ENCODE results near the gene ANGEL2.

ANGEL2 gene, protein sequence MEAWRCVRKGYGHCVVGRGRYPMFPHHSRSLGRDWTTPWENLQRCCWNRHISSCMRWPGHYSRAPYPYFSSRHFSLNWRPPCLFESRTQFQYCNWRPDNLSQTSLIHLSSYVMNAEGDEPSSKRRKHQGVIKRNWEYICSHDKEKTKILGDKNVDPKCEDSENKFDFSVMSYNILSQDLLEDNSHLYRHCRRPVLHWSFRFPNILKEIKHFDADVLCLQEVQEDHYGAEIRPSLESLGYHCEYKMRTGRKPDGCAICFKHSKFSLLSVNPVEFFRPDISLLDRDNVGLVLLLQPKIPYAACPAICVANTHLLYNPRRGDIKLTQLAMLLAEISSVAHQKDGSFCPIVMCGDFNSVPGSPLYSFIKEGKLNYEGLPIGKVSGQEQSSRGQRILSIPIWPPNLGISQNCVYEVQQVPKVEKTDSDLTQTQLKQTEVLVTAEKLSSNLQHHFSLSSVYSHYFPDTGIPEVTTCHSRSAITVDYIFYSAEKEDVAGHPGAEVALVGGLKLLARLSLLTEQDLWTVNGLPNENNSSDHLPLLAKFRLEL

DNA sequence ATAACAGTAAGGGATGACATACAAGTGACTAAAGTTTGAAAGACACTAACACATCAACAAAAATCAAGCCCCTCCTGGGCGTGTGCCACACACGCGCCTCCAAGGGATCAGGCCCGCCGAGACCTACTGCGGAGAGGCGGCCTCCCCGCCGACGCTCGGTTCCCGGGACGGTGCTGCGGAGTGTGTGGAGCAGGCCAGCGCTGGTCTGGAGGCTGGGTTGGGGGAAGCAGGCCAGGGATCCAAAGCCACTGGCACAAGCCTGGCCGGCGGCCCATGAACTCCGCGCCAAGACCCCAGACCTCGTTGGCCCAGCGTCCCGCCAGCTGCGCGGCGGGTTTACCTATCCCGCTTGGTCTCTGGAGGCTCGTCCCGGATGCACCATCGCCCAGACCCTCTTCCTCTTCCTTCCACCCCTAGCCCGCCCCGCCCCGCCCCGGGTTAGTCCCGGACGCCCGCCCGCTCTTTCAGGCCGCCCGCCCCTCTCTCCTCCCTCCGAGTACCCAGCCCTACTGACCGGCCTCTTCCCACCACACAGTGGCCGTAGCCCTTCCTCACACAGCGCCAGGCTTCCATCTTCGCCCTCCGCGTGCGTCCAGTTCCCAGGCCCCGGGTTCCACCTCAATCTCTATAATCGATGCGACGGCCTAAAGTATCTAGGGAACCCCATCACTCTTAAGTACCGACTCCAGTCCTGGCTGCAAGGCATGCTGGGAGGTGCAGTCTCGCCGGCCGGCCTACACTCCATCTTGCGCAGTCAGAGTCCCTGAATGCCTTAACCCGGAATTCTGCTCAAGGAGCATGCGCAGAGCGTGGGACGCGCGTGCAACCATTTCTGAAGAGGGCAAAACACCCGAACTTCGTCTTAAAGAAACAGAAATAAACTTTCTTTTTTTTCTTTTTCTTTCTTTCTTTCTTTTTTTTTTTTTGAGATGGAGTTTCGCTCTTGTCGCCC lies at the start of gene ANGEL2:
TSS of gene ANGEL2 (minus strand) at position 769 of the 952 bp plus-strand sequence. CDS start at position 573, 196 bp downstream.
- Mint-ChIP-seq H3K4me1 (ENCODE audit: low read depth) (peaks cover 21% of the 10 kb centered on the region), H3K4me3 (peak within 1 kb of the TSS; percentile 98), H3K9me3 (no peaks in the 10 kb centered on the region), H3K27me3 (no peaks in the 10 kb centered on the region), H3K27ac (peak within 1 kb of the TSS; percentile 98), H3K36me3 (ENCODE audit: low read depth) (peaks cover 35% of the 10 kb centered on the region)
- intact Hi-C loops (cut with micrococcal nuclease), result loop anchor here (1.0 kb wide), 2 partner anchors 36 to 157 kb away; partner anchors contain the start of genes FLVCR1 and RPS6KC1

- Mint-ChIP-seq H3K27ac (no peak overlapping the region), H3K4me1 (ENCODE audit: low read depth) (peaks cover 9% of the 10 kb centered on the region), H3K9me3 (peaks cover 9% of the 10 kb centered on the region), H3K36me3 (ENCODE audit: low read depth) (peaks cover 6% of the 10 kb centered on the region), H3K27me3 (no peaks in the 10 kb centered on the region), H3K4me3 (no peak overlapping the region)
- intact Hi-C loops (cut with micrococcal nuclease), result no loop called here
Observed at GRCh38 chr1:213061263-213061662, 45.6 kb upstream of the ANGEL2 start.

DNA sequence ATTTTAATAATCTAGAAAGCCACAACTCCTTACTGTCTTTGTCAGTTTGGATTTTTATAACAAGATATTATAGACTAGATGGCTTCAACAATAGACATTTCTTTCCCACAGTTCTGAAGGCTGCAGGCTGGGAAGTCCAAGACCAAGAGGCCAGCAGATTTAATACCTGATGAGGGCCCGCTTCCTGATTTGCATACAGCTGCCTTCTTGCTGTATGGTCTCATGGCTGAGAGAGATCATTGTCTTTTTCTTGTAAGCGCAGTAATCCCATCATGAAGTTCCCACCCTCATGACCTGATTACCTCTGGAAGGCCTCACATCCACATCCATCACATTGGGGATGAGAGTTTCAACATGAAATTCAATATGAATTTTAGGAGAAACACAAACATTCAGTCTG lies 45.2 kb upstream of the ANGEL2 start:
- Mint-ChIP-seq H3K27me3 (no peaks in the 10 kb centered on the region), H3K4me3 (no peak overlapping the region), H3K4me1 (ENCODE audit: low read depth) (peaks cover 5% of the 10 kb centered on the region), H3K27ac (no peak overlapping the region), H3K9me3 (peaks cover 9% of the 10 kb centered on the region), H3K36me3 (ENCODE audit: low read depth) (peaks cover 6% of the 10 kb centered on the region)
- intact Hi-C loops (cut with micrococcal nuclease), result no loop called here

DNA sequence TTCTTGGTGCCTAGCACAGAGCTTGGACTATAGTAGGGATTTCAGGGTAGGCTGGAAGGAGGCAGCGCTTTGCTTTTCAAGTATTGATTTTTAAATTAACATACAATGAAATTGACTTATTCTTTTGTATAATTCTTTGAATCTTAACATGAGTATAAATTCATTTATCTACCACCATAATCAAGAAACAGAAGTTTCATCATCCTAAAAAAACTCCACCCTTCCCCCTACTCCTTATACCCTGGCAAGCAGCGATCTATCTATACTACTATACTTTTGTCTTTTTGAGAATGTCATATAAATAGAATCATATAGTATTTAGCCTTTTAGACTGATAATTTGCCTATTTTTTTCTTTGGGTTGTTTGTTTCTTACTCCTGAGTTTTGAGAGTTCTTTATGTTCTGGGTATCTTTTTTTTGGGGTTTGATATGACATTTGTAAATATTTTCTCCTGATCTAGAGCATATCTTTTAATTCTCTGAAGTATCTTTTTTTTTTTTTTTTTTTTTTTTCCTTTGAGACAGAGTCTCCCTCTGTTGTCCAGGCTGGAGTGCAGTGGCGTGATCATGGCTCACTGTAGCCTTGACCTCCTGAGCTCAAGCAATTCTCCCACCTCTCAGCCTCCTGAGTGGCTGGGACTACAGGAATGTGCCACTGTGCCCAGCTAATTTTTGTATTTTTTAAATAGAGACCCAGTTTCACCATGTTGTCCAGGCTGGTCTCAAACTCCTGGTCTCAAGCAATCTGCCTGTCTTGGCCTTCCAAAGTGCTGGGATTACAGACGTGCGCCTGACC lies 41.8 kb upstream of the ANGEL2 start:
- Mint-ChIP-seq H3K9me3 (peaks cover 9% of the 10 kb centered on the region), H3K4me3 (no peak overlapping the region), H3K27me3 (no peaks in the 10 kb centered on the region), H3K27ac (no peak overlapping the region), H3K36me3 (ENCODE audit: low read depth) (peaks cover 12% of the 10 kb centered on the region), H3K4me1 (ENCODE audit: low read depth) (peaks cover 19% of the 10 kb centered on the region)
- intact Hi-C loops (cut with micrococcal nuclease), result no loop called here

DNA sequence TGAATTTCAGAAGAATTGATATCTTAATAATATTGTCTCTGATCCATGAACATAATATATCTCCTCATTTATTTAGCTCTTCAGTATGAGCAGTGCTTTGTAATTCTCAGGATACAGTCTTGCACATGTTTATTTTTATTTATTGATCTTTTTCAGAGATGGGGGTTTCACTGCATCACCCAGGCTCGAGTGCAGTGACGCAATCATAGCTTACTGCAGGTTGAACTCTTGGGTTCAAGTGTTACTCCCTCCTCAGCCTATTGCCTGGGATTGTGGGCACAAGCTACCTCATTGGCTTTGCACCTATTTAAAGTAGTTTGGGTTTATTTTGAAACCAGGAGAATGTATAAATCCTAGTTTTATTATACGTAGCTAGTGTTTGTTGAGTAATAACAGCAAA lies 40.1 kb upstream of the ANGEL2 start:
- Mint-ChIP-seq H3K9me3 (peaks cover 9% of the 10 kb centered on the region), H3K27me3 (no peaks in the 10 kb centered on the region), H3K36me3 (ENCODE audit: low read depth) (peaks cover 22% of the 10 kb centered on the region), H3K4me1 (ENCODE audit: low read depth) (peaks cover 22% of the 10 kb centered on the region), H3K27ac (no peak overlapping the region), H3K4me3 (no peak overlapping the region)
- intact Hi-C loops (cut with micrococcal nuclease), result no loop called here

- Mint-ChIP-seq H3K4me3 (no peak overlapping the region), H3K9me3 (peaks cover 17% of the 10 kb centered on the region), H3K4me1 (ENCODE audit: low read depth) (peaks cover 30% of the 10 kb centered on the region), H3K27me3 (no peaks in the 10 kb centered on the region), H3K36me3 (ENCODE audit: low read depth) (peaks cover 25% of the 10 kb centered on the region), H3K27ac (no peak overlapping the region)
- intact Hi-C loops (cut with micrococcal nuclease), result no loop called here
Observed at GRCh38 chr1:213054733-213055591, 39.3 kb upstream of the ANGEL2 start.

GRCh38 chr1:213054142-213054541 lies 38.5 kb upstream of the ANGEL2 start:
- Mint-ChIP-seq H3K27me3 (no peaks in the 10 kb centered on the region), H3K4me3 (no peak overlapping the region), H3K4me1 (ENCODE audit: low read depth) (peaks cover 36% of the 10 kb centered on the region), H3K36me3 (ENCODE audit: low read depth) (peaks cover 21% of the 10 kb centered on the region), H3K27ac (no peak overlapping the region), H3K9me3 (peaks cover 14% of the 10 kb centered on the region)
- intact Hi-C loops (cut with micrococcal nuclease), result no loop called here

- Mint-ChIP-seq H3K27me3 (no peaks in the 10 kb centered on the region), H3K4me3 (no peak overlapping the region), H3K27ac (no peak overlapping the region), H3K36me3 (ENCODE audit: low read depth) (peaks cover 19% of the 10 kb centered on the region), H3K4me1 (ENCODE audit: low read depth) (peaks cover 41% of the 10 kb centered on the region), H3K9me3 (peaks cover 10% of the 10 kb centered on the region)
- intact Hi-C loops (cut with micrococcal nuclease), result no loop called here
Observed at GRCh38 chr1:213053455-213053854, 37.8 kb upstream of the ANGEL2 start.

- intact Hi-C loops (cut with micrococcal nuclease), result loop anchor here (1.0 kb wide), 1 partner anchor 37 kb away; the partner anchor contains the start of gene ANGEL2
- Mint-ChIP-seq H3K4me1 (ENCODE audit: low read depth) (peaks cover 41% of the 10 kb centered on the region), H3K4me3 (peak overlapping the region; percentile 99), H3K27ac (peak overlapping the region; percentile 95), H3K9me3 (peaks cover 10% of the 10 kb centered on the region), H3K36me3 (ENCODE audit: low read depth) (peaks cover 19% of the 10 kb centered on the region), H3K27me3 (no peaks in the 10 kb centered on the region)
Observed at GRCh38 chr1:213051881-213052202, 36.2 kb upstream of the ANGEL2 start.

DNA sequence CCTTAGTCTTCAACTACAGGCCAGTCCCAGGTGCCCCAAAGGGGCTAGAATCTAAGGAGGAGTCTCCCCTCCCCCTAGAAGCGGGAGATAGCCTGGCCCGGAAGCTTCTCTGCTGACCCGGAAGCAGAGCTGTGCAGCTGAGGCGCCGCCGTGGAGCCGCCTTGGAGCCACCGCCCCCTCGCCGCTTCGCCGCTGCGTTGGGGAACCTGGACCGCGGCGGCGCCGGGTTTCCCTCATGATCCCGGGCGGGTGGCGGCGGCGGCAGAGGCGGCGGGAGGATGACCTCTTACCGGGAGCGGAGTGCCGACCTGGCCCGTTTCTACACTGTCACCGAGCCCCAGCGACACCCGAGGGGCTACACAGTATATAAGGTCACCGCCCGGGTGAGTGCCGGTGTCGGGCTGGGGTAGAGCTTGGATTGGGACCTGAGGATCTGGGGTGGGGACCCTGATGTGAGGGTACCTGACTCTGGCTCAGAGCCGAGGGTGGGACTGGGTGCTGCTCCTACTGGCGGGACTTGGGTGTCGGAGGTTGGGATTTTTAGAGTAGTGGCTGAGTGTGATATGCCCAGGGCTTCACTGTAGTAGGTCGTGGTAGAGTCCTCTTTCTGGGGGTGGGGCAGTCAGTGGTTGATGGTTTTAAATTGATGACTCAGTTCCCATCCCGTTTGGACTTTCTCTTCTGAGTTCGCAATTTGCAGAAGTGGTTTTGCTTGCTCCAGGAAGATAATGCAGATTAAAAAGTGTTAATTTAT lies 35.6 kb upstream of the ANGEL2 start, which contains the start of gene RPS6KC1:
TSS of gene RPS6KC1 (plus strand) at position 115 of the 754 bp plus-strand sequence. CDS start at position 279, 164 bp downstream.
- Mint-ChIP-seq H3K27ac (peak within 1 kb of the TSS; percentile 95), H3K27me3 (no peaks in the 10 kb centered on the region), H3K36me3 (ENCODE audit: low read depth) (peaks cover 19% of the 10 kb centered on the region), H3K9me3 (peaks cover 10% of the 10 kb centered on the region), H3K4me3 (peak within 1 kb of the TSS; percentile 99), H3K4me1 (ENCODE audit: low read depth) (peaks cover 41% of the 10 kb centered on the region)
- intact Hi-C loops (cut with micrococcal nuclease), result loop anchor here (1.0 kb wide), 1 partner anchor 36 kb away; the partner anchor contains the start of gene ANGEL2

- Mint-ChIP-seq H3K9me3 (peaks cover 10% of the 10 kb centered on the region), H3K27me3 (no peaks in the 10 kb centered on the region), H3K4me1 (ENCODE audit: low read depth) (peaks cover 41% of the 10 kb centered on the region), H3K36me3 (ENCODE audit: low read depth) (peaks cover 19% of the 10 kb centered on the region), H3K27ac (peak overlapping the region; percentile 95), H3K4me3 (peak overlapping the region; percentile 99)
- intact Hi-C loops (cut with micrococcal nuclease), result loop anchor here (1.0 kb wide), 1 partner anchor 35 kb away; the partner anchor contains the start of gene ANGEL2
Observed at GRCh38 chr1:213050745-213051126, 35.1 kb upstream of the ANGEL2 start.

DNA sequence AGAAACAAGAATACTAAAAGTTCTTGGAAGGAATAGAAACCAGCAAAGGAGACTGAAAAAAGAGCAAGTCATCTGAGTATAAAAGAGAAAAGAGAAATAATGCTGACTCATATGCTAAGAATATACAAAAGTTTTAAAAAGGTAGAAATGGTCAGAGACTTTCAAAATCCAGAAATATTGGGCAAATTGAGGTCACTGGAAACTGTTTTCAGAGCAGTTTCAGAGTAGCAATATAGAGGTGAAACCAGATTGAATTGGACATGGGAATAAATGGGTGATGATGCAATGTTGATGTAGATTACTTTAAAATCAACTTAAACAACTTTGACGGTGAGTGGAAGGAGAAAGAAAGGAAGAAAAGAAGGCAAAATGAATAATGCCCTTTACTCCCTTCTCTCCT lies 33.6 kb upstream of the ANGEL2 start:
- Mint-ChIP-seq H3K4me1 (ENCODE audit: low read depth) (peaks cover 34% of the 10 kb centered on the region), H3K9me3 (peaks cover 10% of the 10 kb centered on the region), H3K27me3 (peaks cover 2% of the 10 kb centered on the region), H3K36me3 (ENCODE audit: low read depth) (peaks cover 19% of the 10 kb centered on the region), H3K27ac (no peak overlapping the region), H3K4me3 (no peak overlapping the region)
- intact Hi-C loops (cut with micrococcal nuclease), result no loop called here

Data from dendritic cell treated with granulocyte-macrophage colony-stimulating factor and Interleukin-4, amounts not matched to agents 40 ng/mL and 50 ng/mL, for 4 days (primary cell).